H1 (cell line): ENCODE results near the gene CSRNP3. TPM values are rescaled to one million over a fixed set of nuclear protein-coding genes. Genes with fewer than 3 reads are reported as not detected.

Experiments used
- CTCF ChIA-PET: fragments of 300-600 bp; sonication (Branson Sonifier 250); formaldehyde crosslinking; loops from one replicate; lab custom pipeline; 2021; ENCODE audit not compliant: partially characterized antibody; lab: Charles Lee
- POLR2A ChIA-PET: fragments of 300-600 bp; sonication (Branson Sonifier 250); formaldehyde crosslinking; loops from one replicate; lab custom pipeline; 2021; ENCODE audit warnings: inconsistent platforms; ENCODE audit not compliant: partially characterized antibody; lab: Charles Lee
- DNase-seq, 2 experiments: peaks; one replicate each; pipeline versions ENCODE4 v3.0.0 to v3.0.0-alpha.2; 2010 to 2022; ENCODE audit warnings: low spot score in 2 of 2, low read depth in 1 of 2, mixed read lengths in 1 of 2
- FAIRE-seq: peaks from 2 replicates; lab custom pipeline; 2011; peaks lifted over from hg19 to GRCh38; lab: Jason Lieb, UNC
- H2AFZ ChIP-seq: 2 replicates; pipeline ENCODE4 v1.8.1; 2012; ENCODE audit warnings: low read length, inconsistent platforms
- H2AK5ac ChIP-seq: 2 replicates; pipeline ENCODE4 v1.6.1; 2013; ENCODE audit warnings: low read depth, low read length
- H2BK120ac ChIP-seq: replicated peaks from 2 replicates; pipeline ENCODE3; 2013; ENCODE audit warnings: low read depth, low read length, inconsistent platforms
- H2BK12ac ChIP-seq: 2 replicates; pipeline ENCODE4 v1.6.1; 2013; ENCODE audit warnings: low read depth, low read length
- H2BK15ac ChIP-seq: 2 replicates; pipeline ENCODE4 v1.6.1; 2013; ENCODE audit warnings: low read length
- H2BK20ac ChIP-seq: 2 replicates; pipeline ENCODE4 v1.6.1; 2013; ENCODE audit warnings: low read length
- H2BK5ac ChIP-seq: 2 replicates; pipeline ENCODE4 v1.6.1; 2013; ENCODE audit warnings: low read depth, low read length
- H3K14ac ChIP-seq: 2 replicates; pipeline ENCODE4 v1.6.1; 2013; ENCODE audit warnings: inconsistent platforms; ENCODE audit not compliant: insufficient read length
- H3K18ac ChIP-seq: 2 replicates; pipeline ENCODE4 v1.6.1; 2013; ENCODE audit warnings: low read length; ENCODE audit errors: extremely low read depth
- H3K23ac ChIP-seq: 2 replicates; pipeline ENCODE4 v1.6.1; 2013; ENCODE audit warnings: inconsistent platforms; ENCODE audit not compliant: insufficient read length
- H3K23me2 ChIP-seq: 2 replicates; pipeline ENCODE4 v1.6.1; 2013; ENCODE audit warnings: low read depth, low read length
- H3K27ac ChIP-seq: 2 replicates; pipeline ENCODE4 v1.6.1; 2011; ENCODE audit warnings: low read depth, low read length, inconsistent platforms
- H3K27me3 ChIP-seq, 4 experiments: replicated peaks in 1 of 4; 1 replicate in 1 of 4; 2 replicates in 3 of 4; pipeline versions ENCODE4 v1.6.1 to v1.8.1; 2011 to 2013; ENCODE audit warnings: low read length in 3 of 4, mild to moderate bottlenecking in 3 of 4, inconsistent platforms in 2 of 4, mixed read lengths in 2 of 4, moderate library complexity in 1 of 4; ENCODE audit not compliant: control insufficient read depth in 3 of 4, insufficient read depth in 3 of 4; ENCODE audit errors: extremely low read depth in 1 of 4
- H3K36me3 ChIP-seq, 4 experiments: 2 replicates each; pipeline versions ENCODE4 v1.6.1 to v1.8.1; 2011 to 2013; ENCODE audit warnings: mild to moderate bottlenecking in 4 of 4, low read length in 3 of 4, moderate library complexity in 2 of 4, control low read depth in 1 of 4, inconsistent platforms in 1 of 4; ENCODE audit not compliant: insufficient read depth in 4 of 4, control insufficient read depth in 2 of 4
- H3K4ac ChIP-seq: replicated peaks from 2 replicates; pipeline ENCODE3; 2013; ENCODE audit warnings: low read length, low read depth, mixed read lengths, inconsistent platforms; ENCODE audit not compliant: insufficient read length
- H3K4me1 ChIP-seq, 4 experiments: replicated peaks in 1 of 4; 1 replicate in 1 of 4; 2 replicates in 3 of 4; pipeline versions ENCODE4 v1.6.1 to v1.8.1; 2011 to 2013; ENCODE audit warnings: low read length in 3 of 4, inconsistent platforms in 2 of 4, mixed read lengths in 1 of 4; ENCODE audit not compliant: insufficient read depth in 4 of 4, control insufficient read depth in 3 of 4
- H3K4me2 ChIP-seq, 2 experiments: 2 replicates each; pipeline versions ENCODE4 v1.6.1 to v1.8.1; 2011 to 2013; ENCODE audit warnings: low read depth in 2 of 2, low read length in 2 of 2, control low read depth in 1 of 2, inconsistent platforms in 1 of 2, mild to moderate bottlenecking in 1 of 2; ENCODE audit not compliant: insufficient read depth in 1 of 2
- H3K4me3 ChIP-seq, 4 experiments: fragments of 200-600, 300-600 bp in 1 of 4; sonication (generic), shearing (Covaris generic), sonication (Bioruptor Twin) in 1 of 4; 2 replicates each; pipeline versions ENCODE4 v1.5.1 to v1.8.1; 2011 to 2016; ENCODE audit warnings: low read length in 4 of 4, low read depth in 3 of 4, control low read depth in 2 of 4, inconsistent platforms in 2 of 4, mild to moderate bottlenecking in 2 of 4, mixed read lengths in 1 of 4, moderate library complexity in 1 of 4; ENCODE audit not compliant: insufficient read depth in 2 of 4; ENCODE audit errors: extremely low read depth in 1 of 4
- H3K56ac ChIP-seq: replicated peaks from 2 replicates; pipeline ENCODE3; 2013; ENCODE audit warnings: low read depth, mild to moderate bottlenecking, mixed read lengths, low read length, inconsistent platforms; ENCODE audit not compliant: insufficient read length
- H3K79me1 ChIP-seq: 2 replicates; pipeline ENCODE4 v1.6.1; 2013; ENCODE audit warnings: low read depth, low read length, control low read depth
- H3K79me2 ChIP-seq, 2 experiments: 2 replicates each; pipeline versions ENCODE4 v1.6.1 to v1.8.1; 2012 to 2013; ENCODE audit warnings: low read length in 2 of 2, mild to moderate bottlenecking in 2 of 2, inconsistent platforms in 1 of 2; ENCODE audit not compliant: insufficient read depth in 2 of 2, control insufficient read depth in 1 of 2
- H3K9ac ChIP-seq, 4 experiments: replicated peaks in 1 of 4; 1 replicate in 1 of 4; 2 replicates in 3 of 4; pipeline versions ENCODE4 v1.6.1 to v1.8.1; 2011 to 2013; ENCODE audit warnings: low read depth in 3 of 4, low read length in 3 of 4, control low read depth in 2 of 4, mild to moderate bottlenecking in 2 of 4, moderate library complexity in 2 of 4, inconsistent platforms in 1 of 4; ENCODE audit errors: extremely low read depth in 1 of 4
- H3K9me3 ChIP-seq, 2 experiments: 2 replicates each; pipeline versions ENCODE4 v1.6.1 to v1.8.1; 2012 to 2013; ENCODE audit warnings: mild to moderate bottlenecking in 2 of 2, moderate library complexity in 2 of 2, control low read depth in 1 of 2, inconsistent platforms in 1 of 2, low read depth in 1 of 2, low read length in 1 of 2, mixed read lengths in 1 of 2; ENCODE audit not compliant: insufficient read depth in 2 of 2
- H4K20me1 ChIP-seq, 2 experiments: replicated peaks in 1 of 2; 2 replicates each; pipeline versions ENCODE3 to v1.8.1; 2011 to 2013; ENCODE audit warnings: inconsistent platforms in 2 of 2, low read length in 2 of 2, mild to moderate bottlenecking in 1 of 2; ENCODE audit not compliant: insufficient read depth in 2 of 2, control insufficient read depth in 1 of 2
- H4K5ac ChIP-seq: 2 replicates; pipeline ENCODE4 v1.6.1; 2013; ENCODE audit warnings: low read length, low read depth, mixed read lengths, inconsistent platforms; ENCODE audit not compliant: insufficient read length
- H4K8ac ChIP-seq: 2 replicates; pipeline ENCODE4 v1.8.0; 2013; ENCODE audit warnings: mild to moderate bottlenecking, moderate library complexity, low read length, inconsistent platforms; ENCODE audit not compliant: insufficient read depth; ENCODE audit errors: extremely low read depth
- H4K91ac ChIP-seq: replicated peaks from 2 replicates; pipeline ENCODE3; 2013; ENCODE audit warnings: low read length, mixed read lengths, inconsistent platforms; ENCODE audit not compliant: insufficient read length
- POU5F1 ChIP-seq: IDR thresholded peaks from 2 replicates; pipeline ENCODE4 v1.6.1; 2011; ENCODE audit warnings: low read depth, mild to moderate bottlenecking, low read length, moderate library complexity
- WGBS, 2 experiments: shearing (Covaris generic) in 1 of 2; methylation state at CpG; one replicate each; pipeline versions ENCODE4 v1.1.6 to v1.1.7; 2013 to 2015; ENCODE audit warnings: low lambda C conversion rate in 2 of 2, mixed read lengths in 2 of 2, inconsistent platforms in 1 of 2, low coverage in 1 of 2, missing lambda C conversion rate in 1 of 2; ENCODE audit not compliant: insufficient replicate concordance in 2 of 2, insufficient coverage in 1 of 2, insufficient read length in 1 of 2; ENCODE audit errors: extremely low coverage in 1 of 2, missing lambda C conversion rate in 1 of 2; 5-methylcytosine and 5-hydroxymethylcytosine counted together
- polyA plus RNA-seq, 7 experiments: library from polyadenylated mRNA; depleted of rRNA in 3 of 7; stranded (reverse) in 5 of 7; unstranded in 2 of 7; fragments of >200 nt in 5 of 7; fragments of 200-250 nt in 2 of 7; gene quantifications; 1 replicate in 5 of 7; 2 replicates in 1 of 7; 4 replicates in 1 of 7; pipeline versions ENCODE4 v1.2.1 to v1.2.3, GENCODE V29; 2011 to 2013; ENCODE audit warnings: missing spikeins in 2 of 7, mixed read lengths in 2 of 7
- total RNA-seq: library from RNA; stranded (reverse); fragmentation: NEBNext Ultra II Directional; extraction: Animal tissue kit (Norgen Biotek cat#: 25700); gene quantifications from 2 replicates; pipeline ENCODE4 v1.2.1, GENCODE V29; 2021

The CSRNP3 gene
- total and polyA plus RNA-seq, 2 of the 8 experiments (the other 6 are each of a cell fraction or from before 2014, with no cell fraction given): 1.3 to 6.5 TPM

- H4K91ac ChIP-seq: no peak overlapping the region
- no peak overlapping the region for H3K4me3 ChIP-seq
- DNase-seq: no peak
- no peak overlapping the region for H3K56ac ChIP-seq
- H2BK120ac ChIP-seq: no peak overlapping the region
- H4K5ac ChIP-seq: no peak overlapping the region
- H2BK15ac ChIP-seq: no peak overlapping the region
- H2AK5ac ChIP-seq: no peak overlapping the region
- no peak for TF ChIP-seq POU5F1
- H3K27me3 ChIP-seq: no peaks in the 10 kb centered on the region
- CTCF ChIA-PET: no interaction called here
- H2BK12ac ChIP-seq: no peak overlapping the region
- H3K4me2 ChIP-seq: no peak overlapping the region
- no peak overlapping the region for H2BK20ac ChIP-seq
- H3K18ac ChIP-seq: no peak overlapping the region
- no peak for FAIRE-seq
- no peak overlapping the region for H2BK5ac ChIP-seq
- no peak overlapping the region for H3K27ac ChIP-seq
- H2AFZ ChIP-seq: no peak overlapping the region
- 97% methylated on average over 6 of the region's 6 CpGs; no CpG with 5 or more reads in 1 of the 2 experiments for WGBS, 2 experiments
- no peak overlapping the region for H4K8ac ChIP-seq
- H3K9me3 ChIP-seq: no peaks in the 10 kb centered on the region
- H4K20me1 ChIP-seq: no peaks in the 10 kb centered on the region
- no peaks in the 10 kb centered on the region for H3K79me1 ChIP-seq
- peaks cover 0 to 6% (median 0%) of the 10 kb centered on the region in 4 experiments; a peak in 1 of 8 replicates for H3K36me3 ChIP-seq
- no peaks in the 10 kb centered on the region for H3K79me2 ChIP-seq
- H3K23me2 ChIP-seq: no peaks in the 10 kb centered on the region
- no peak overlapping the region for H3K4ac ChIP-seq
- no peak overlapping the region for H3K23ac ChIP-seq
- POLR2A ChIA-PET: no interaction called here
- no peak overlapping the region for H3K14ac ChIP-seq
- H3K4me1 ChIP-seq: no peaks in the 10 kb centered on the region
- H3K9ac ChIP-seq: no peak overlapping the region
Observed at GRCh38 chr2:165655661-165656060, 186.2 kb downstream of the CSRNP3 start.
